HEK293 (cell line): ENCODE data around the gene HABP4.

Experiments
- CTCF ChIA-PET: fragments of 350-600 bp; formaldehyde crosslinking; extraction: SDS; loops from one replicate; lab custom pipeline; 2021; ENCODE audit warnings: antibody characterized with exemption; lab: Yijun Ruan, JAX
- POLR2A ChIA-PET: fragments of 300-600 bp; formaldehyde crosslinking; extraction: SDS; loops from one replicate; lab custom pipeline; 2020; ENCODE audit warnings: antibody characterized with exemption, inconsistent platforms; lab: Yijun Ruan, JAX
- H3K27ac ChIP-seq: fragments of 200-500 bp; sonication (Bioruptor generic); 2 replicates; pipeline ENCODE4 v1.5.1; 2014; ENCODE audit warnings: low read depth, low read length, control low read depth, inconsistent platforms; ENCODE audit errors: extremely low read depth
- H3K36me3 ChIP-seq, 2 experiments: fragments of 200-500 bp in 1 of 2; sonication (Bioruptor generic) in 1 of 2; 1 replicate in 1 of 2; 2 replicates in 1 of 2; pipeline ENCODE4 v1.5.1; 2014 to 2017; ENCODE audit warnings: inconsistent platforms in 2 of 2, low read length in 2 of 2; ENCODE audit not compliant: control insufficient read depth in 2 of 2, insufficient read depth in 1 of 2
- H3K4me1 ChIP-seq: fragments of 200-500 bp; sonication (Bioruptor generic); 2 replicates; pipeline ENCODE4 v1.5.1; 2014; ENCODE audit warnings: mild to moderate bottlenecking, low read length, inconsistent platforms; ENCODE audit not compliant: control insufficient read depth, insufficient read depth
- H3K4me3 ChIP-seq: 2 replicates; pipeline ENCODE4 v1.5.1; 2011; ENCODE audit warnings: low read depth, mild to moderate bottlenecking, control low read depth, low read length, moderate library complexity
- H3K9me3 ChIP-seq: fragments of 200-500 bp; sonication (Bioruptor generic); 2 replicates; pipeline ENCODE4 v1.5.1; 2014; ENCODE audit warnings: low read depth, low read length, inconsistent platforms; ENCODE audit not compliant: control insufficient read depth, insufficient read depth
- KLF9 ChIP-seq: fragments of 450-650 bp; formaldehyde crosslinking; IDR thresholded peaks from 2 replicates; pipeline ENCODE4 v1.5.1; 2016; ENCODE audit warnings: missing biosample characterization, missing genetic modification characterization, low read depth
- MZF1 ChIP-seq: fragments of 450-650 bp; formaldehyde crosslinking; IDR thresholded peaks from 2 replicates; pipeline ENCODE4 v1.5.1; 2017; ENCODE audit warnings: missing biosample characterization, missing genetic modification characterization, borderline replicate concordance
- PRDM1 ChIP-seq: fragments of 450-650 bp; formaldehyde crosslinking; IDR thresholded peaks from 2 replicates; pipeline ENCODE4; 2016; ENCODE audit warnings: missing biosample characterization, missing genetic modification characterization
- TRIM28 ChIP-seq: IDR thresholded peaks from 2 replicates; pipeline ENCODE4 v1.6.1; 2011; ENCODE audit warnings: low read length, control low read depth, borderline replicate concordance
- ZBTB17 ChIP-seq: fragments of 450-650 bp; formaldehyde crosslinking; IDR thresholded peaks from 2 replicates; pipeline ENCODE4 v1.5.1; 2016; ENCODE audit warnings: missing biosample characterization, missing genetic modification characterization
- ZBTB20 ChIP-seq: fragments of 450-650 bp; formaldehyde crosslinking; IDR thresholded peaks from 2 replicates; pipeline ENCODE4 v1.5.1; 2016; ENCODE audit warnings: missing biosample characterization, missing genetic modification characterization
- ZEB2 ChIP-seq: fragments of 450-650 bp; formaldehyde crosslinking; IDR thresholded peaks from 2 replicates; pipeline ENCODE4 v1.5.1; 2016; ENCODE audit warnings: missing biosample characterization, missing genetic modification characterization
- ZNF16 ChIP-seq: fragments of 450-650 bp; formaldehyde crosslinking; IDR thresholded peaks from 2 replicates; pipeline ENCODE4 v1.5.1; 2016; ENCODE audit warnings: low read depth, missing biosample characterization, missing genetic modification characterization
- ZNF302 ChIP-seq: fragments of 450-650 bp; formaldehyde crosslinking; IDR thresholded peaks from 2 replicates; pipeline ENCODE4 v1.5.1; 2016; ENCODE audit warnings: missing biosample characterization, missing genetic modification characterization, low read depth
- ZNF311 ChIP-seq: fragments of 450-650 bp; formaldehyde crosslinking; IDR thresholded peaks from 2 replicates; pipeline ENCODE4 v1.5.1; 2017; ENCODE audit warnings: missing biosample characterization, missing genetic modification characterization, borderline replicate concordance
- ZNF335 ChIP-seq: fragments of 450-650 bp; formaldehyde crosslinking; conservative IDR thresholded peaks from 2 replicates; pipeline ENCODE4 v1.5.1; 2016; ENCODE audit warnings: missing biosample characterization, missing genetic modification characterization
- ZNF341 ChIP-seq: fragments of 450-650 bp; formaldehyde crosslinking; IDR thresholded peaks from 2 replicates; pipeline ENCODE4; 2016; ENCODE audit warnings: low read depth, missing biosample characterization, missing genetic modification characterization
- ZNF366 ChIP-seq: fragments of 450-650 bp; formaldehyde crosslinking; conservative IDR thresholded peaks from 2 replicates; pipeline ENCODE4 v1.5.1; 2016; ENCODE audit warnings: missing biosample characterization, missing genetic modification characterization
- ZNF510 ChIP-seq: fragments of 450-650 bp; formaldehyde crosslinking; IDR thresholded peaks from 2 replicates; pipeline ENCODE4 v1.5.1; 2018; ENCODE audit warnings: mild to moderate bottlenecking, missing genetic modification characterization, missing biosample characterization; ENCODE audit not compliant: insufficient replicate concordance
- ZNF600 ChIP-seq: fragments of 450-650 bp; formaldehyde crosslinking; IDR thresholded peaks from 2 replicates; pipeline ENCODE4 v1.5.1; 2016; ENCODE audit warnings: missing biosample characterization, missing genetic modification characterization
- ZNF654 ChIP-seq: fragments of 450-650 bp; formaldehyde crosslinking; IDR thresholded peaks from 2 replicates; pipeline ENCODE4 v1.5.1; 2016; ENCODE audit warnings: low read depth, missing biosample characterization, missing genetic modification characterization
- ZNF670 ChIP-seq: fragments of 450-650 bp; formaldehyde crosslinking; IDR thresholded peaks from 2 replicates; pipeline ENCODE4 v1.5.1; 2016; ENCODE audit warnings: missing biosample characterization, missing genetic modification characterization, low read depth
- ZNF76 ChIP-seq: fragments of 450-650 bp; formaldehyde crosslinking; IDR thresholded peaks from 2 replicates; pipeline ENCODE4; 2016; ENCODE audit warnings: low read depth, missing biosample characterization, missing genetic modification characterization, borderline replicate concordance
- ZNF843 ChIP-seq: fragments of 450-650 bp; formaldehyde crosslinking; IDR thresholded peaks from 2 replicates; pipeline ENCODE4 v1.5.1; 2016; ENCODE audit warnings: missing biosample characterization, missing genetic modification characterization
- TF ChIP-seq, protein P1 (sequence below): fragments of 450-650 bp; formaldehyde crosslinking; IDR thresholded peaks from 2 replicates; pipeline ENCODE4 v1.5.1; 2016; ENCODE audit warnings: missing biosample characterization, missing genetic modification characterization
- TF ChIP-seq, protein P2 (sequence below): fragments of 450-650 bp; formaldehyde crosslinking; conservative IDR thresholded peaks from 2 replicates; pipeline ENCODE4 v1.5.1; 2016; ENCODE audit warnings: low read depth, missing biosample characterization, missing genetic modification characterization
- TF ChIP-seq, protein P3 (sequence below): fragments of 450-650 bp; IDR thresholded peaks from 2 replicates; pipeline ENCODE4 v1.5.1; 2018; ENCODE audit warnings: missing biosample characterization, mild to moderate bottlenecking, missing genetic modification characterization
- TF ChIP-seq, protein P4 (sequence below): fragments of 450-650 bp; formaldehyde crosslinking; IDR thresholded peaks from 2 replicates; pipeline ENCODE4 v1.5.1; 2016; ENCODE audit warnings: missing biosample characterization, missing genetic modification characterization

HABP4 gene

DNA sequence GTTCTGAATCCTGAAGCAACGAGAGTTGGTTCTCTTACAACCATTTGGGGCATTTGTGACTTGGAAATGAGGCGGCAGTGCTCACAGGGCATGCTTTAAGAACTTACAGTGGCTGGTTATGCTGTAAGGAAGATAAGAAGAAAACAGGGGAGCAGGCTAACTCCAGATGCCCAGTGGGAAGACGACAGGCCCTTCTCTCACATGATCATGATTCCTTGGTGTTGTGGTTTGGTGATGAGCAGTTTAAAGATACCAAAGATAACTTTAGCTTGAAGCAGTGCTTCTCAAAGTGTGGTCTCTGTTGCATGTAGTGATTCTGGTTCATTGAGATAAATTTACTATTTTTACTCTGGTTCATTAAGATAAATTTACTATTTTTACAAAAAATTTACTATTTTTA, 2.6 kb upstream of the HABP4 start:
- no peak overlapping the region for H3K4me3 ChIP-seq
- no peak overlapping the region for H3K27ac ChIP-seq
- CTCF ChIA-PET, result no interaction called here
- POLR2A ChIA-PET, result no interaction called here
- H3K36me3 ChIP-seq, result no peaks in the 10 kb centered on the region
- no peaks in the 10 kb centered on the region for H3K9me3 ChIP-seq
- no peaks in the 10 kb centered on the region for H3K4me1 ChIP-seq
- TF ChIP-seq ZNF366 (tag by site-specific recombination) (no peak), ZNF670 (tag by site-specific recombination) (no peak), ZNF311 (tag by site-specific recombination) (no peak), ZNF16 (no peak), PRDM1 (tag by site-specific recombination) (no peak), ZNF654 (no peak), MZF1 (tag by site-specific recombination) (no peak), ZEB2 (tag by site-specific recombination) (no peak), ZNF302 (tag by site-specific recombination) (no peak)
- TF ChIP-seq, protein P1, sequence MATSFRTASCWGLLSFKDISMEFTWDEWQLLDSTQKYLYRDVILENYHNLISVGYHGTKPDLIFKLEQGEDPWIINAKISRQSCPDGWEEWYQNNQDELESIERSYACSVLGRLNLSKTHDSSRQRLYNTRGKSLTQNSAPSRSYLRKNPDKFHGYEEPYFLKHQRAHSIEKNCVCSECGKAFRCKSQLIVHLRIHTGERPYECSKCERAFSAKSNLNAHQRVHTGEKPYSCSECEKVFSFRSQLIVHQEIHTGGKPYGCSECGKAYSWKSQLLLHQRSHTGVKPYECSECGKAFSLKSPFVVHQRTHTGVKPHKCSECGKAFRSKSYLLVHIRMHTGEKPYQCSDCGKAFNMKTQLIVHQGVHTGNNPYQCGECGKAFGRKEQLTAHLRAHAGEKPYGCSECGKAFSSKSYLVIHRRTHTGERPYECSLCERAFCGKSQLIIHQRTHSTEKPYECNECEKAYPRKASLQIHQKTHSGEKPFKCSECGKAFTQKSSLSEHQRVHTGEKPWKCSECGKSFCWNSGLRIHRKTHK (tag by site-specific recombination), result no peak
- TF ChIP-seq, protein P2, sequence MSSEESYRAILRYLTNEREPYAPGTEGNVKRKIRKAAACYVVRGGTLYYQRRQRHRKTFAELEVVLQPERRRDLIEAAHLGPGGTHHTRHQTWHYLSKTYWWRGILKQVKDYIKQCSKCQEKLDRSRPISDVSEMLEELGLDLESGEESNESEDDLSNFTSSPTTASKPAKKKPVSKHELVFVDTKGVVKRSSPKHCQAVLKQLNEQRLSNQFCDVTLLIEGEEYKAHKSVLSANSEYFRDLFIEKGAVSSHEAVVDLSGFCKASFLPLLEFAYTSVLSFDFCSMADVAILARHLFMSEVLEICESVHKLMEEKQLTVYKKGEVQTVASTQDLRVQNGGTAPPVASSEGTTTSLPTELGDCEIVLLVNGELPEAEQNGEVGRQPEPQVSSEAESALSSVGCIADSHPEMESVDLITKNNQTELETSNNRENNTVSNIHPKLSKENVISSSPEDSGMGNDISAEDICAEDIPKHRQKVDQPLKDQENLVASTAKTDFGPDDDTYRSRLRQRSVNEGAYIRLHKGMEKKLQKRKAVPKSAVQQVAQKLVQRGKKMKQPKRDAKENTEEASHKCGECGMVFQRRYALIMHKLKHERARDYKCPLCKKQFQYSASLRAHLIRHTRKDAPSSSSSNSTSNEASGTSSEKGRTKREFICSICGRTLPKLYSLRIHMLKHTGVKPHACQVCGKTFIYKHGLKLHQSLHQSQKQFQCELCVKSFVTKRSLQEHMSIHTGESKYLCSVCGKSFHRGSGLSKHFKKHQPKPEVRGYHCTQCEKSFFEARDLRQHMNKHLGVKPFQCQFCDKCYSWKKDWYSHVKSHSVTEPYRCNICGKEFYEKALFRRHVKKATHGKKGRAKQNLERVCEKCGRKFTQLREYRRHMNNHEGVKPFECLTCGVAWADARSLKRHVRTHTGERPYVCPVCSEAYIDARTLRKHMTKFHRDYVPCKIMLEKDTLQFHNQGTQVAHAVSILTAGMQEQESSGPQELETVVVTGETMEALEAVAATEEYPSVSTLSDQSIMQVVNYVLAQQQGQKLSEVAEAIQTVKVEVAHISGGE (tag by site-specific recombination), result no peak

DNA sequence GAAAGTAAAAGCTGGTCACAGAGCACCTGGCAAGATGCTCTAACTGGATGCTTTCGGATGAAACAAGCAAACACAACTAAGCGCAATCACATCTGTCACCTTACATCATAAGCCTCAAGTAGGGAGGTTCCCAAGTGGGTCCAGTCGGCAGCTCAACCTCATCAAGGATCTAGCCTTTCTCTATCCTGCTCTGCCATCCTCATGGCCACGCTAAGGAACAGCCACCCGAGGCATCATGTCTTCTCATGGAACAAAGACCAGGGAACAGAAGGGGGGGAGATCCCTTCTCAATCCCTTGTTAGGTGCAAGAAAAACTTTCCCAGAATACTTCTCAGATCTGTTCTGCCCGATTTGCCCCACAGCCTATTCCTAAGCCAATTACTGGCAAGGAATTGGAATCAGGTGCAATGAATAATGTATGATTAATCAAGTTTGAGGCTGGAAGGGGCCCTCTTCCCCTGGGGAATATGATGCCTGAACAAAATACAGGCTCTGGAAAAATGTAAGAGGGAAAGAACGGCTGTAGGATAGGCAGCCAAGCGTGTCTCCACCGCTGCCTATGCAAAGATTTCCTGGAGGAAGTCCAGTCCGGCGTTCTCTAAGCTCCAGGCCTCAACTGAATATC, 1.3 kb upstream of the HABP4 start:
- POLR2A ChIA-PET, result interaction anchor here (2.0 kb wide), 1 partner anchor 28 kb away, joined by 9 read pairs; no protein-coding TSS in a partner anchor
- no peaks in the 10 kb centered on the region for H3K9me3 ChIP-seq
- H3K4me1 ChIP-seq, result no peaks in the 10 kb centered on the region
- H3K36me3 ChIP-seq, result no peaks in the 10 kb centered on the region
- no peak overlapping the region for H3K4me3 ChIP-seq
- CTCF ChIA-PET, result interaction anchor here (0.9 kb wide), 1 partner anchor 121 kb away, joined by 3 read pairs; no protein-coding TSS in a partner anchor
- TF ChIP-seq, protein P3, sequence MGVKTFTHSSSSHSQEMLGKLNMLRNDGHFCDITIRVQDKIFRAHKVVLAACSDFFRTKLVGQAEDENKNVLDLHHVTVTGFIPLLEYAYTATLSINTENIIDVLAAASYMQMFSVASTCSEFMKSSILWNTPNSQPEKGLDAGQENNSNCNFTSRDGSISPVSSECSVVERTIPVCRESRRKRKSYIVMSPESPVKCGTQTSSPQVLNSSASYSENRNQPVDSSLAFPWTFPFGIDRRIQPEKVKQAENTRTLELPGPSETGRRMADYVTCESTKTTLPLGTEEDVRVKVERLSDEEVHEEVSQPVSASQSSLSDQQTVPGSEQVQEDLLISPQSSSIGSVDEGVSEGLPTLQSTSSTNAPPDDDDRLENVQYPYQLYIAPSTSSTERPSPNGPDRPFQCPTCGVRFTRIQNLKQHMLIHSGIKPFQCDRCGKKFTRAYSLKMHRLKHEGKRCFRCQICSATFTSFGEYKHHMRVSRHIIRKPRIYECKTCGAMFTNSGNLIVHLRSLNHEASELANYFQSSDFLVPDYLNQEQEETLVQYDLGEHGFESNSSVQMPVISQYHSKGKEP (tag by site-specific recombination), result no peak
- no peak overlapping the region for H3K27ac ChIP-seq

DNA sequence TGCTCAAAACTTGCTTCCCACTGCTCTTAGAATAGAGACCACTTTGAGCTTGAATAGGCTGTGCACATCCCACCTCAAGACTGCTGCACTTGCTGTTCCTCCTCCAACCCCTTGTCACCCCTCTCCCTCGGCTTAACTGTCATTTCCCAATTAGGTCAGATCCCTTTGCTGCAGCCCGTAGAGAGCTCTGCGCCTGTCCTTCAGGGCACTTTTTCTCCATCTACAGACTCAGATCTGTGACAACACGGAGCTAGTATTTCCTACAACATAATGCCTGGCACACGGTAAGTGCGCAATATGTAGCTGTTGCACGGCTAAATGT, 485 bp upstream of the HABP4 start:
- Histone ChIP-seq H3K27ac (no peak overlapping the region), H3K9me3 (no peaks in the 10 kb centered on the region), H3K4me3 (peak overlapping the region; percentile 42), H3K4me1 (no peaks in the 10 kb centered on the region), H3K36me3 (no peaks in the 10 kb centered on the region)
- TF ChIP-seq KLF9 (tag by site-specific recombination) (no peak), ZNF600 (tag by site-specific recombination) (0 out of 2 replicates have a peak, but pooled peaks have one; percentile 11), ZNF510 (tag by site-specific recombination) (no peak), ZNF76 (tag by site-specific recombination) (0 out of 2 replicates have a peak, but pooled peaks have one; percentile 20), TRIM28 (0 out of 2 replicates have a peak, but pooled peaks have one; percentile 24), ZNF335 (tag by site-specific recombination) (peak; percentile 77), ZBTB20 (tag by site-specific recombination) (peak; percentile 78), ZNF341 (tag by site-specific recombination) (peak; percentile 59), ZBTB17 (tag by site-specific recombination) (peak; percentile 30; the same call in 1 of the 2 replicates), ZNF843 (tag by site-specific recombination) (no peak)
- TF ChIP-seq, protein P4, sequence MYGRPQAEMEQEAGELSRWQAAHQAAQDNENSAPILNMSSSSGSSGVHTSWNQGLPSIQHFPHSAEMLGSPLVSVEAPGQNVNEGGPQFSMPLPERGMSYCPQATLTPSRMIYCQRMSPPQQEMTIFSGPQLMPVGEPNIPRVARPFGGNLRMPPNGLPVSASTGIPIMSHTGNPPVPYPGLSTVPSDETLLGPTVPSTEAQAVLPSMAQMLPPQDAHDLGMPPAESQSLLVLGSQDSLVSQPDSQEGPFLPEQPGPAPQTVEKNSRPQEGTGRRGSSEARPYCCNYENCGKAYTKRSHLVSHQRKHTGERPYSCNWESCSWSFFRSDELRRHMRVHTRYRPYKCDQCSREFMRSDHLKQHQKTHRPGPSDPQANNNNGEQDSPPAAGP (tag by site-specific recombination), result no peak
- CTCF ChIA-PET, result interaction anchor here (0.6 to 1.7 kb wide), 9 partner anchors 7 to 707 kb away, joined by 3 to 6 read pairs (median 3); no protein-coding TSS in a partner anchor
- POLR2A ChIA-PET, result interaction anchor here (0.6 to 2.2 kb wide), 9 partner anchors 9 to 589 kb away, joined by 3 to 10 read pairs (median 4); partner anchors contain the start of gene CTSV
